HCT116 (cell line): Measurements from ENCODE around the gene MATR3. TPM values are rescaled to one million over a fixed set of nuclear protein-coding genes. Genes with fewer than 3 reads are reported as not detected.
A peak's percentile ranks its signal among the peaks of the same experiment; 100 is the strongest.

Experiments
- ATAC-seq: fragments of 200-7000 bp; cut with Tn5 transposase; 2 replicates; pipeline ENCODE4 v1.9.1; 2020; ENCODE audit warnings: mild to moderate bottlenecking, moderate library complexity
- BruUV-seq: library from RNA; stranded (reverse); fragments of 400-500 nt; replicated peaks from 2 replicates; lab custom pipeline; 2021; lab: Mats Ljungman, UMichigan
- CTCF ChIA-PET: fragments of 300-600 bp; sonication (Branson Sonifier 250); formaldehyde crosslinking; loops from one replicate; lab custom pipeline; 2021; ENCODE audit warnings: antibody characterized with exemption; lab: Charles Lee
- POLR2A ChIA-PET: fragments of 300-600, 350-600 bp; sonication (Branson Sonifier 250); formaldehyde crosslinking; loops from one replicate; lab custom pipeline; 2021; ENCODE audit warnings: antibody characterized with exemption; lab: Charles Lee
- RAD21 ChIA-PET, 2 experiments: fragments of 300-600 bp; sonication (Branson Sonifier 250); formaldehyde crosslinking; loops; one replicate each; lab custom pipeline; 2023; ENCODE audit warnings: low total read pairs in 2 of 2; ENCODE audit not compliant: uncharacterized antibody in 2 of 2, unreplicated experiment in 2 of 2, low non-redundant PET in 1 of 2; lab: Charles Lee
- DNase-seq: peaks from one replicate; pipeline ENCODE4 v3.0.0-alpha.2; 2010; ENCODE audit warnings: low read depth, low spot score
- H2AFZ ChIP-seq: fragments of 200-600 bp; shearing (Covaris generic), sonication (generic); 2 replicates; pipeline ENCODE4 v1.6.1; 2017; ENCODE audit warnings: low read depth, mixed run types, mixed read lengths, antibody characterized with exemption, low read length; ENCODE audit not compliant: poor library complexity, severe bottlenecking
- H3K27ac ChIP-seq: 2 replicates; pipeline ENCODE4 v1.5.1; 2012; ENCODE audit warnings: low read depth, low read length
- H3K27me3 ChIP-seq: fragments of 200-600 bp; sonication (generic); 2 replicates; pipeline ENCODE4 v1.6.1; 2016; ENCODE audit warnings: mixed run types, low read length, mixed read lengths; ENCODE audit not compliant: insufficient read depth
- H3K36me3 ChIP-seq, 2 experiments: fragments of 200-500 bp in 1 of 2; fragments of 200-600 bp in 1 of 2; sonication (Bioruptor generic) in 1 of 2; sonication (generic) in 1 of 2; 2 replicates each; pipeline versions ENCODE4 v1.5.1 to v1.6.1; 2014 to 2016; ENCODE audit warnings: low read length in 2 of 2, inconsistent platforms in 1 of 2, mixed read lengths in 1 of 2, mixed run types in 1 of 2; ENCODE audit not compliant: insufficient read depth in 2 of 2, control insufficient read depth in 1 of 2
- H3K4me1 ChIP-seq, 2 experiments: fragments of 200-600 bp in 1 of 2; sonication (generic) in 1 of 2; 2 replicates each; pipeline versions ENCODE4 v1.5.1 to v1.6.1; 2012 to 2017; ENCODE audit warnings: low read length in 2 of 2, inconsistent platforms in 1 of 2, mild to moderate bottlenecking in 1 of 2, mixed read lengths in 1 of 2, mixed run types in 1 of 2, moderate library complexity in 1 of 2; ENCODE audit not compliant: insufficient read depth in 2 of 2, control insufficient read depth in 1 of 2
- H3K4me2 ChIP-seq: fragments of 200-600 bp; sonication (generic); 2 replicates; pipeline ENCODE4 v1.6.1; 2017; ENCODE audit warnings: mixed run types, low read length, mixed read lengths
- H3K4me3 ChIP-seq, 2 experiments: fragments of 200-600 bp in 1 of 2; sonication (generic) in 1 of 2; replicated peaks in 1 of 2; 2 replicates each; pipeline ENCODE4 v1.5.1; 2011 to 2016; ENCODE audit warnings: low read length in 2 of 2, control low read depth in 1 of 2, low read depth in 1 of 2, mild to moderate bottlenecking in 1 of 2, mixed read lengths in 1 of 2, mixed run types in 1 of 2
- H3K79me2 ChIP-seq: fragments of 200-600 bp; sonication (generic); 2 replicates; pipeline ENCODE4 v1.6.1; 2017; ENCODE audit warnings: mild to moderate bottlenecking, mixed run types, low read length, moderate library complexity, mixed read lengths; ENCODE audit not compliant: insufficient read depth
- H3K9ac ChIP-seq: fragments of 200-600 bp; sonication (generic); 2 replicates; pipeline ENCODE4 v1.6.1; 2016; ENCODE audit warnings: low read length, mixed read lengths
- H3K9me2 ChIP-seq: fragments of 200-600 bp; sonication (generic), shearing (Covaris generic); 2 replicates; pipeline ENCODE4 v1.6.1; 2017; ENCODE audit warnings: mixed run types, mild to moderate bottlenecking, moderate library complexity; ENCODE audit not compliant: insufficient read depth
- H3K9me3 ChIP-seq, 2 experiments: fragments of 200-500 bp in 1 of 2; fragments of 200-600 bp in 1 of 2; sonication (Bioruptor generic) in 1 of 2; sonication (generic) in 1 of 2; 2 replicates each; pipeline ENCODE4 v1.6.1; 2014 to 2017; ENCODE audit warnings: low read length in 2 of 2, mixed read lengths in 2 of 2, inconsistent platforms in 1 of 2, low read depth in 1 of 2, mild to moderate bottlenecking in 1 of 2, mixed run types in 1 of 2, moderate library complexity in 1 of 2; ENCODE audit not compliant: control insufficient read depth in 1 of 2, insufficient read depth in 1 of 2
- H4K20me1 ChIP-seq: fragments of 200-600 bp; sonication (generic), shearing (Covaris generic); 2 replicates; pipeline ENCODE4 v1.6.1; 2017; ENCODE audit warnings: mixed run types, mild to moderate bottlenecking, moderate library complexity; ENCODE audit not compliant: insufficient read depth
- CTCF ChIP-seq, 3 experiments: fragments of 200-600 bp in 1 of 3; sonication (generic) in 1 of 3; IDR thresholded peaks in 2 of 3; conservative IDR thresholded peaks in 1 of 3; 2 replicates each; pipeline ENCODE4 v1.5.1; 2012 to 2017; ENCODE audit warnings: low read depth in 2 of 3, low read length in 2 of 3, antibody characterized with exemption in 1 of 3, borderline replicate concordance in 1 of 3, control low read depth in 1 of 3, mild to moderate bottlenecking in 1 of 3, mixed read lengths in 1 of 3, mixed run types in 1 of 3, moderate library complexity in 1 of 3; ENCODE audit not compliant: insufficient read depth in 1 of 3
- EZH2 ChIP-seq: fragments of 200-600 bp; sonication (generic); IDR thresholded peaks from 2 replicates; pipeline ENCODE4 v1.6.1; 2017; ENCODE audit warnings: antibody characterized with exemption, mixed run types
- FOSL1 ChIP-seq: IDR thresholded peaks from 2 replicates; pipeline ENCODE4 v1.6.1; 2012; ENCODE audit warnings: low read depth
- RAD21 ChIP-seq: IDR thresholded peaks from 2 replicates; pipeline ENCODE4 v1.6.1; 2012; ENCODE audit warnings: low read depth, mild to moderate bottlenecking
- REST ChIP-seq: IDR thresholded peaks from 2 replicates; pipeline ENCODE4 v1.6.1; 2012; ENCODE audit warnings: low read depth
- SP1 ChIP-seq: IDR thresholded peaks from 2 replicates; pipeline ENCODE4 v1.6.1; 2012; ENCODE audit warnings: low read depth
- SRF ChIP-seq: IDR thresholded peaks from 2 replicates; pipeline ENCODE4 v1.6.1; 2012; ENCODE audit warnings: low read depth
- TCF7L2 ChIP-seq: IDR thresholded peaks from 2 replicates; pipeline ENCODE4 v1.7.0; 2011; ENCODE audit warnings: borderline replicate concordance, inconsistent platforms; ENCODE audit not compliant: insufficient read depth, insufficient read length; ENCODE audit errors: extremely low read depth
- ZFX ChIP-seq: fragments of 450-650 bp; IDR thresholded peaks from 2 replicates; pipeline ENCODE4 v1.6.1; 2017
- ZNF274 ChIP-seq: fragments of 200-500 bp; sonication (Bioruptor generic); IDR thresholded peaks from 2 replicates; pipeline ENCODE4 v1.6.1; 2014; ENCODE audit warnings: mild to moderate bottlenecking, low read depth, low read length, inconsistent platforms
- intact Hi-C: fragments of 100-400 bp; cut with micrococcal nuclease; formaldehyde crosslinking; loops from 2 replicates; pipeline ENCODE4 v1.10.0; 2022
- total RNA-seq: library from RNA; stranded (reverse); gene quantifications from one replicate; pipeline ENCODE4 v1.2.1, GENCODE V29; 2021; ENCODE audit not compliant: unreplicated experiment

The MATR3 gene
- total RNA-seq, 1 experiment from 2014 or later, result 123 TPM

- ChIA-PET CTCF (interaction anchor here (1.6 kb wide), 1 partner anchor 14 kb away, joined by 3 read pairs; no protein-coding TSS in a partner anchor), POLR2A (no interaction called here), RAD21 (no interaction called here)
- intact Hi-C loops, result no loop called here
- Histone ChIP-seq H3K27me3 (no peaks in the 10 kb centered on the region), H4K20me1 (no peaks in the 10 kb centered on the region), H3K4me2 (no peak overlapping the region), H2AFZ (no peak overlapping the region), H3K36me3 (no peaks in the 10 kb centered on the region), H3K9me3 (no peaks in the 10 kb centered on the region), H3K9me2 (no peaks in the 10 kb centered on the region), H3K4me1 (peaks cover 13 to 14% of the 10 kb centered on the region in 2 experiments), H3K4me3 (no peak overlapping the region), H3K27ac (no peak overlapping the region), H3K79me2 (no peaks in the 10 kb centered on the region), H3K9ac (no peak overlapping the region)
- TF ChIP-seq EZH2, result no peak
- no peak for TF ChIP-seq ZNF274
- TF ChIP-seq SP1, result no peak
- TF ChIP-seq FOSL1, result no peak
- ATAC-seq (no peak), DNase-seq (no peak)
- BruUV-seq, result no TSS peak
These were observed 44.6 kb upstream of the MATR3 start for GRCh38 chr5:139248826-139249453.

GRCh38 chr5:139251281-139251687, 42.3 kb upstream of the MATR3 start:
- Histone ChIP-seq H4K20me1 (no peaks in the 10 kb centered on the region), H3K9ac (no peak overlapping the region), H3K4me2 (no peak overlapping the region), H3K79me2 (no peaks in the 10 kb centered on the region), H3K27me3 (no peaks in the 10 kb centered on the region), H3K27ac (no peak overlapping the region), H3K36me3 (no peaks in the 10 kb centered on the region), H2AFZ (peak overlapping the region; percentile 82), H3K4me1 (peaks cover 5 to 6% of the 10 kb centered on the region in 2 experiments), H3K9me3 (no peaks in the 10 kb centered on the region), H3K4me3 (no peak overlapping the region), H3K9me2 (no peaks in the 10 kb centered on the region)
- intact Hi-C loops, result no loop called here
- ATAC-seq, result peak; percentile 30; the same call in 1 of the 2 replicates
- POLR2A ChIA-PET, result interaction anchor here (1.4 kb wide), 1 partner anchor 20 kb away, joined by 4 read pairs; no protein-coding TSS in a partner anchor
- RAD21 ChIA-PET, result no interaction called here
- DNase-seq, result no peak
- CTCF ChIA-PET, result interaction anchor here (0.6 to 1.0 kb wide), 5 partner anchors 11 to 140 kb away, joined by 3 to 5 read pairs (median 3); partner anchors contain the start of gene PAIP2
- TF ChIP-seq ZFX (no peak), TCF7L2 (no peak), SRF (no peak), EZH2 (no peak), RAD21 (no peak; the same call in 1 of the 2 replicates), REST (no peak), CTCF (IDR thresholded peaks at IDR 0.05 in 2 of 3, conservative IDR thresholded peaks at IDR 0.05 in 1 of 3; ENCODE audit: borderline replicate concordance in 1 of 3, insufficient read depth in 1 of 3, low read depth in 2 of 3, low read length in 2 of 3) (peak in 2 of 3 experiments; percentile 22 to 44; a peak in 3 of 6 replicates)
- no TSS peak for BruUV-seq
